Measurements from ENCODE around the gene GALNT17. TPM values are rescaled to one million over a fixed set of nuclear protein-coding genes. Genes with fewer than 3 reads are reported as not detected.

GALNT17 gene
- total RNA-seq, 1 donor = 0.36 TPM

DNA sequence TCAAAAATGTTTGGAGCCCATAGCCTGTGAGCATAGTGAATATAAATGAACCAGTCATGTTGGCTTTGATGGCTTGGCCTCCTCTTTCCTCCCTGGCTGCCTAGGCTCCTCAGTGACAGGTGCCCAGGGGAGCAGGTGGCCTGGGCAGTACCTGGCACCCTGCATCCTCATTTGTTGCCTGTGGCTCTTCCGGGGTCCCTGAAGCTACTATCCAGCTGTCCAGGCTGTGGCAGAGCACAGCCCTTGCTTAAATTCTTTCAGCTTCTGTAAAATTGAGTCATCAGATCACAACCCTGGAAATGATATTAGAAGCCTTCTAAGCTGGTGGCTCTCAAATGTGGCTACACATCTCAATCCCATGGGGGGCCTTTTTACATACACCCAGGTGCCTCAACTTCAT, 525.4 kb downstream of the GALNT17 start:
- Histone ChIP-seq H3K27ac (ENCODE audit: low read depth, low read length) (no peak overlapping the region), H3K4me1 (ENCODE audit: insufficient read depth, low read length) (no peaks in the 10 kb centered on the region), H3K4me3 (ENCODE audit: insufficient read depth, low read length) (no peak overlapping the region), H3K9me3 (ENCODE audit: low read depth, low read length) (no peaks in the 10 kb centered on the region), H2AFZ (ENCODE audit: low read length) (no peak overlapping the region), H3K79me2 (ENCODE audit: insufficient read depth, low read length) (no peaks in the 10 kb centered on the region), H4K20me1 (ENCODE audit: insufficient read depth, low read length) (no peaks in the 10 kb centered on the region), H3K27me3 (ENCODE audit: insufficient read depth, low read length) (no peaks in the 10 kb centered on the region), H3K4me2 (ENCODE audit: insufficient read depth, low read length) (no peak overlapping the region), H3K36me3 (ENCODE audit: insufficient read depth, low read length) (no peaks in the 10 kb centered on the region)
- DNase-seq (ENCODE audit: insufficient read length, low spot score, missing footprints) = no peak
- TF ChIP-seq, protein P1, sequence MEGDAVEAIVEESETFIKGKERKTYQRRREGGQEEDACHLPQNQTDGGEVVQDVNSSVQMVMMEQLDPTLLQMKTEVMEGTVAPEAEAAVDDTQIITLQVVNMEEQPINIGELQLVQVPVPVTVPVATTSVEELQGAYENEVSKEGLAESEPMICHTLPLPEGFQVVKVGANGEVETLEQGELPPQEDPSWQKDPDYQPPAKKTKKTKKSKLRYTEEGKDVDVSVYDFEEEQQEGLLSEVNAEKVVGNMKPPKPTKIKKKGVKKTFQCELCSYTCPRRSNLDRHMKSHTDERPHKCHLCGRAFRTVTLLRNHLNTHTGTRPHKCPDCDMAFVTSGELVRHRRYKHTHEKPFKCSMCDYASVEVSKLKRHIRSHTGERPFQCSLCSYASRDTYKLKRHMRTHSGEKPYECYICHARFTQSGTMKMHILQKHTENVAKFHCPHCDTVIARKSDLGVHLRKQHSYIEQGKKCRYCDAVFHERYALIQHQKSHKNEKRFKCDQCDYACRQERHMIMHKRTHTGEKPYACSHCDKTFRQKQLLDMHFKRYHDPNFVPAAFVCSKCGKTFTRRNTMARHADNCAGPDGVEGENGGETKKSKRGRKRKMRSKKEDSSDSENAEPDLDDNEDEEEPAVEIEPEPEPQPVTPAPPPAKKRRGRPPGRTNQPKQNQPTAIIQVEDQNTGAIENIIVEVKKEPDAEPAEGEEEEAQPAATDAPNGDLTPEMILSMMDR (IDR thresholded peaks at IDR 0.05; ENCODE audit: extremely low read depth, low read depth, low read length) = no peak

- Histone ChIP-seq H3K79me2 (ENCODE audit: insufficient read depth, low read length) (no peaks in the 10 kb centered on the region), H3K9me3 (ENCODE audit: low read depth, low read length) (no peaks in the 10 kb centered on the region), H3K4me3 (ENCODE audit: insufficient read depth, low read length) (no peak overlapping the region), H2AFZ (ENCODE audit: low read length) (no peak overlapping the region), H3K27ac (ENCODE audit: low read depth, low read length) (no peak overlapping the region), H3K4me1 (ENCODE audit: insufficient read depth, low read length) (no peaks in the 10 kb centered on the region), H3K36me3 (ENCODE audit: insufficient read depth, low read length) (no peaks in the 10 kb centered on the region), H3K4me2 (ENCODE audit: insufficient read depth, low read length) (no peak overlapping the region), H4K20me1 (ENCODE audit: insufficient read depth, low read length) (no peaks in the 10 kb centered on the region), H3K27me3 (ENCODE audit: insufficient read depth, low read length) (no peaks in the 10 kb centered on the region)
- TF ChIP-seq, protein P1 (IDR thresholded peaks at IDR 0.05; ENCODE audit: extremely low read depth, low read depth, low read length) = no peak
- DNase-seq (ENCODE audit: insufficient read length, low spot score, missing footprints) = no peak
These were observed 527.7 kb downstream of the GALNT17 start for GRCh38 chr7:71659622-71660021.

DNA sequence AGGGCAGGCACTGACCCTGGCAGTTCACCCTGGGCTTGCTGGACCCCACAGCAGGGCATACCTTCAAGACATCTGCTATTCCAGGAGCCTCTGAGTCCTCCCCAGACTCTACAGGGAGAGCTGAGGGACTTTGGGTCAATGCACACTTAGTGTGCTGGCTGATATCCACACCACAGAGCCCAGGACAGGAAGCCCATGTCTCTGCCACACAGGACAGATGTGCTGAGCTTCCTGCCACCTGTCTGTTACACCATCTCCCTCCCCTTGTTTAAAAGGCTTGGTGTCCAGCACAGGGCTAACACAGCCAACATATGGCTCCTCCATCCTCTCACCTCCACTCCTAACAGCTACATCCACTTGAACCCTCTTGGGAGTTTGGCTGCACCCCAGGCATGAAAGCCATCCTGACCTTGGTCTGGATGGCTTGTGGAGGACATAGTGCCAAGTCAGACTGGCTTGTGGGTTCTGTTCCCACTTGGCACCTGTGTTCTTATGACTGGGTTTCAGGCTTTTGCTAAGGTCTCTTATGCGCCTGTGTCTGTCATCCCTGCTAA, 529.8 kb downstream of the GALNT17 start:
- Histone ChIP-seq H3K36me3 (ENCODE audit: insufficient read depth, low read length) (no peaks in the 10 kb centered on the region), H3K27me3 (ENCODE audit: insufficient read depth, low read length) (no peaks in the 10 kb centered on the region), H4K20me1 (ENCODE audit: insufficient read depth, low read length) (no peaks in the 10 kb centered on the region), H3K27ac (ENCODE audit: low read depth, low read length) (no peak overlapping the region), H3K9me3 (ENCODE audit: low read depth, low read length) (no peaks in the 10 kb centered on the region), H3K4me3 (ENCODE audit: insufficient read depth, low read length) (no peak overlapping the region), H3K4me2 (ENCODE audit: insufficient read depth, low read length) (no peak overlapping the region), H3K4me1 (ENCODE audit: insufficient read depth, low read length) (no peaks in the 10 kb centered on the region), H3K79me2 (ENCODE audit: insufficient read depth, low read length) (no peaks in the 10 kb centered on the region), H2AFZ (ENCODE audit: low read length) (no peak overlapping the region)
- TF ChIP-seq, protein P1 (IDR thresholded peaks at IDR 0.05; ENCODE audit: extremely low read depth, low read depth, low read length) = no peak
- no peak for DNase-seq (ENCODE audit: insufficient read length, low spot score, missing footprints)

DNA sequence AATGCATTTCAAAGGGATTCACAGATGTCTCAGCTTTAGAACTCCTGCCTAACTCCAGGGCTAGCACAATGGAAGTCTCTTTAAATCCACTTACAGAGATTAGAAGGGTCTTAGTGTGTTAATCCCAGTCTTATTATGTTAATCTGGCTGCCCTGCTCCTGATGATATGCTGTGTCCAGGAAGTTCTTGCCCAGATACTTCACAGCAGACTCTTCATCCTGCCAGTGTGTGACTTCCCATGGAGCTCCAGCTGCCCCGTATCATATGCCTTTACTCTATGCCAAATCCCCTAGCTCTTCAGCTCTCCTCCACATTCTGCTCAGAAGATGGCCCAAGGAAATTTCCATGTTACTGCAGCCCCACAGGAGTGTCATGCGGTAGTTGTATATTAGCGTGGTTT, 533.8 kb downstream of the GALNT17 start:
- no peak for DNase-seq (ENCODE audit: insufficient read length, low spot score, missing footprints)
- Histone ChIP-seq H4K20me1 (ENCODE audit: insufficient read depth, low read length) (no peaks in the 10 kb centered on the region), H3K79me2 (ENCODE audit: insufficient read depth, low read length) (no peaks in the 10 kb centered on the region), H3K4me3 (ENCODE audit: insufficient read depth, low read length) (no peak overlapping the region), H2AFZ (ENCODE audit: low read length) (no peak overlapping the region), H3K9me3 (ENCODE audit: low read depth, low read length) (no peaks in the 10 kb centered on the region), H3K27ac (ENCODE audit: low read depth, low read length) (no peak overlapping the region), H3K4me1 (ENCODE audit: insufficient read depth, low read length) (no peaks in the 10 kb centered on the region), H3K36me3 (ENCODE audit: insufficient read depth, low read length) (no peaks in the 10 kb centered on the region), H3K4me2 (ENCODE audit: insufficient read depth, low read length) (no peak overlapping the region), H3K27me3 (ENCODE audit: insufficient read depth, low read length) (no peaks in the 10 kb centered on the region)
- TF ChIP-seq, protein P1 (IDR thresholded peaks at IDR 0.05; ENCODE audit: extremely low read depth, low read depth, low read length) = no peak
